Endothelial cell (in vitro differentiated cells): ENCODE results near the gene ALDH5A1. TPM values are rescaled to one million over a fixed set of nuclear protein-coding genes. Genes with fewer than 3 reads are reported as not detected.

Source experiments
- DNase-seq: peaks from one replicate; pipeline ENCODE4 v3.0.0; 2021; ENCODE audit warnings: low spot score
- H3K27ac Mint-ChIP-seq: one replicate; pipeline ENCODE4 v1.8.0; 2021; ENCODE audit warnings: mixed read lengths, inconsistent platforms; ENCODE audit not compliant: unreplicated experiment
- H3K27me3 Mint-ChIP-seq: one replicate; pipeline ENCODE4 v1.8.0; 2021; ENCODE audit warnings: mild to moderate bottlenecking, moderate library complexity, mixed read lengths, inconsistent platforms; ENCODE audit not compliant: unreplicated experiment
- H3K36me3 Mint-ChIP-seq: one replicate; pipeline ENCODE4 v1.8.0; 2021; ENCODE audit warnings: mild to moderate bottlenecking, low read depth, mixed read lengths, inconsistent platforms; ENCODE audit not compliant: unreplicated experiment
- H3K4me1 Mint-ChIP-seq: one replicate; pipeline ENCODE4 v1.8.0; 2021; ENCODE audit warnings: mild to moderate bottlenecking, mixed read lengths, inconsistent platforms; ENCODE audit not compliant: unreplicated experiment
- H3K4me3 Mint-ChIP-seq: one replicate; pipeline ENCODE4 v1.8.0; 2021; ENCODE audit warnings: mild to moderate bottlenecking, mixed read lengths, inconsistent platforms; ENCODE audit not compliant: unreplicated experiment
- H3K9me3 Mint-ChIP-seq: one replicate; pipeline ENCODE4 v1.8.0; 2021; ENCODE audit warnings: mixed read lengths, inconsistent platforms; ENCODE audit not compliant: unreplicated experiment
- CTCF ChIP-seq: fragments of 200-600 bp; sonication (generic); IDR thresholded peaks from one replicate; pipeline ENCODE4 v1.5.0; 2021; ENCODE audit warnings: antibody characterized with exemption; ENCODE audit not compliant: unreplicated experiment
- total RNA-seq: library from RNA; stranded (reverse); fragmentation: NEBNext Ultra II Directional; extraction: Animal tissue kit (Norgen Biotek cat#: 25700); gene quantifications from one replicate; pipeline ENCODE4 v1.2.1, GENCODE V29; 2021; ENCODE audit not compliant: unreplicated experiment

The ALDH5A1 gene
- total RNA-seq, 1 donor from 2014 or later = 7.2 TPM

DNA sequence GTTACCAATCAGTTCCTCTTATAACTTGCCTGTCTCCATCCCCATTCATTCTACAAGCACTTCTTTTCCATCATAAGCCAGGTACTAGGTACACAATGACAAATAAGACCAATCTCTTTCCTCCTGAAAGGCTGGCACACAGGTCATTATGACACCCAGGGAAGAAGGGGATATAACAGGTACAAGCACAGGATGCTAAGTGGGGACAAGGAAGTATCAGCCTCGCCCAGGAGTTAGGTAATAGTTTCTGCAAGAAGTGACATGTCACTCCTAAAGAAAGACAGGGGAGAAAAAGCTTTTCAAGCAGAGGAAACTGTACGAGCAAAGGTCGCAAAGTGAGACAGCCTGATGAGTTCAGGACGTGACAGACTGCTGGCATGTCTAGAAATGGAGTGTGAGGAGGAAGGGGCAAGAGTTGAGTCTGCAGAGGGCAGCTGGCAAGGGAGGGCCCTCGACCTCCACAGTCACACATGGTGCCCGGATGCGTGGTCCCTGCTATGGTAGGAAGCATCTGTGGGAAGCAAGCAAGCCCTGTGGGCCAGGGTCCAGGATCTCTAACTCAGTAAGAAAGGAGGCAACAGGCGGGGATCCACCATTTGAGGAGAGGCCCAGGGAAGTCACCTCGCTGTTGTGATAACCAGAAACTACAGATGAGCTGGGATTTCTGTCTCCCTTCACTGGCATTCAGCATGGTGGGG lies 45.8 kb upstream of the ALDH5A1 start:
- H3K27ac Mint-ChIP-seq = no peak overlapping the region
- peaks cover 2% of the 10 kb centered on the region for H3K27me3 Mint-ChIP-seq

DNA sequence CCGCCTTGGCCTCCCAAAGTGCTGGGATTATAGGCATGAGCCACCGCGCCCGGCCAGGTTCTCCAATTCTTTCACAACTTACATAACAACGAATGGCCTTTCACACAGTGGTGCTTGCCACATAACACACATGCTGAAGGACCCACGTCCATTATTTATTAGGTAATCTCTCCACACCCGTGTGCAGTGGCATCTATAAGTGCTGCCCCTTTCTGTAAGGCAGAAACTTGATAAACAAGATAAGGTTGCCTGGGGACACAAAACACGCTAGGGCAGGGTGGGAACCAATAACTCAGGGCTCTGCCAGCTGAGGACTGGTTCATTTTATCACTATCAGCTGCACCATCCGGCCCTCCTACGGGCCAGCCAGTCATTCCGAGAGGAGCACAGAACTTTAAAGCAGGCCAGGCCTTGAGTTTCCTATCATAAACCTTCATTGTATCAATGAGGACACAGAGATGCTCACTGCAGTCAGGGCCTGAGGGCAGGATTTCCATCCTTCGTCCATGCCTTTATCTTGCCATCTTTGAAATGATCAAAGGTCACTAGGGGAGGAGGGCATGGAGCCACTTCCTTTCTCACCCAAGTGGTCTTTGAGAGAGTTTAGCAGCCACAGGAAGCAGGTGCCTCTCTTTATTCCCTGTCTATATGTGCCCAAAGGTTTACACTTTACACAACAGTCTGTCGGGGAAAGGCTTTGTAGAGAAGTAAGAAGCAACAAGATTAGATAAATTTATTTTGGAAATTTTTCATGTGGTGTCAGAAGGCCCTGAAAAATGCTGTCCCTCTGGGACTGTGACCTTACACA lies 43.0 kb upstream of the ALDH5A1 start:
- H3K27ac Mint-ChIP-seq = no peak overlapping the region
- no peaks in the 10 kb centered on the region for H3K9me3 Mint-ChIP-seq
- H3K4me3 Mint-ChIP-seq = no peak overlapping the region
- DNase-seq = no peak
- H3K36me3 Mint-ChIP-seq = no peaks in the 10 kb centered on the region
- no peak for TF ChIP-seq CTCF
- peaks cover 18% of the 10 kb centered on the region for H3K4me1 Mint-ChIP-seq
- H3K27me3 Mint-ChIP-seq = peaks cover 2% of the 10 kb centered on the region

More for the DNA sequence above, 45.8 kb upstream of the ALDH5A1 start:
- no peaks in the 10 kb centered on the region for H3K9me3 Mint-ChIP-seq
- DNase-seq = no peak
- peaks cover 11% of the 10 kb centered on the region for H3K4me1 Mint-ChIP-seq
- no peak for TF ChIP-seq CTCF
- H3K4me3 Mint-ChIP-seq = no peak overlapping the region
- H3K36me3 Mint-ChIP-seq = no peaks in the 10 kb centered on the region

GRCh38 chr6:24453921-24454320 lies 40.8 kb upstream of the ALDH5A1 start:
- DNase-seq = no peak
- no peaks in the 10 kb centered on the region for H3K9me3 Mint-ChIP-seq
- H3K4me1 Mint-ChIP-seq = peaks cover 15% of the 10 kb centered on the region
- no peak for TF ChIP-seq CTCF
- no peaks in the 10 kb centered on the region for H3K27me3 Mint-ChIP-seq
- no peaks in the 10 kb centered on the region for H3K36me3 Mint-ChIP-seq
- no peak overlapping the region for H3K27ac Mint-ChIP-seq
- no peak overlapping the region for H3K4me3 Mint-ChIP-seq

- H3K27ac Mint-ChIP-seq = no peak overlapping the region
- no peak for TF ChIP-seq CTCF
- H3K4me3 Mint-ChIP-seq = no peak overlapping the region
- no peaks in the 10 kb centered on the region for H3K9me3 Mint-ChIP-seq
- H3K27me3 Mint-ChIP-seq = no peaks in the 10 kb centered on the region
- peaks cover 12% of the 10 kb centered on the region for H3K4me1 Mint-ChIP-seq
- H3K36me3 Mint-ChIP-seq = no peaks in the 10 kb centered on the region
- DNase-seq = no peak
Measured at GRCh38 chr6:24454452-24454851, 40.3 kb upstream of the ALDH5A1 start.

- H3K4me1 Mint-ChIP-seq = peaks cover 12% of the 10 kb centered on the region
Measured at GRCh38 chr6:24455061-24455460, 39.7 kb upstream of the ALDH5A1 start.

More at GRCh38 chr6:24455061-24455460, 39.7 kb upstream of the ALDH5A1 start:
- DNase-seq = no peak
- H3K27me3 Mint-ChIP-seq = no peaks in the 10 kb centered on the region
- H3K9me3 Mint-ChIP-seq = no peaks in the 10 kb centered on the region
- H3K4me3 Mint-ChIP-seq = no peak overlapping the region
- no peaks in the 10 kb centered on the region for H3K36me3 Mint-ChIP-seq
- TF ChIP-seq CTCF = no peak
- no peak overlapping the region for H3K27ac Mint-ChIP-seq
